GM18502 (cell line): ENCODE results near the gene UBL4A.

Experiments
- ATAC-seq: cut with Tn5 transposase; IDR thresholded peaks from one replicate; pipeline ENCODE4 v1.9.1; 2021; ENCODE audit warnings: mild to moderate bottlenecking; ENCODE audit not compliant: unreplicated experiment, poor library complexity

The UBL4A gene

DNA sequence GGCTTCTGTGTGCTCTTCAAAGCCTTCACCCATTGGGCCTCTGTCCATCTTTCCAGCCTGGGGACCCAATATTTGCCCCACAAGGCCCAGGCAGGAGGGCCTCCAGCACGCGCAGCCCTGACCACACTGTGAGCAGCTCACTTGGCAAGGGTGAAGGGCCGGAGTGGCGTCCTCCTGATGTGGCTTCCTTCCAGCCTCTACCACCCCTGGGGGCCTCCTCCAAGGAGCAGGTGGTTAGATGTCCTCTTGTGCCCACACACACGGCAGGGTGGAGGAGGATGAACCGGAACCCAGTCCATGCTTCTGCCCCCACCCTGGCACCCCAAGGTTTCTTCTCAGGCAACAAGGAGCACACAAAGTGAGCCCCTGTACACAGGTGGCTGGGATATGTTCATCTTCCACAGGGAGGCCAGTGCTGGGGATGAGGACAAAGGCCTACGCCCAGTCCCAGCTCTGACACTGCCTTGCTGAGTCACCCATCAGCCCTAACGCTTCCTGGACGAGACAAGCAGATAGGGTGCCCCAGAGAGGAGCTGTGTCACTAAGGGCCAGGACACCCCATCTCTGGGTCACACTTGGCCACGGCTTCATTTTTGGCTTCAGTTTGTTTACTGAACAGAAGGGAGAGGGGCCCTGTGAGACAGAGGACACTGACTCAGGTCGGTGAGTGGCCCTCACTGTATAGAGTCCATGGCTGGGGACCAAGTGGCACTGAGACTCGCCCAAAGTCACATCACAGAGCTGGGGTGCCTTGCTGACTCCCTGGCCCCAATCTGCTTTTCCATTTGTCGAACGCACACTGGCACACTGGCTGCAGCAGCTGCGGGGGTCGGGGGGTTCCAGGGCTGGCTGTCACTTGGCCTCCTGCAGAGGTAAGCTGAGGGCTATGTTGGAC lies 1.9 kb downstream of the UBL4A start:
- no peak for ATAC-seq

DNA sequence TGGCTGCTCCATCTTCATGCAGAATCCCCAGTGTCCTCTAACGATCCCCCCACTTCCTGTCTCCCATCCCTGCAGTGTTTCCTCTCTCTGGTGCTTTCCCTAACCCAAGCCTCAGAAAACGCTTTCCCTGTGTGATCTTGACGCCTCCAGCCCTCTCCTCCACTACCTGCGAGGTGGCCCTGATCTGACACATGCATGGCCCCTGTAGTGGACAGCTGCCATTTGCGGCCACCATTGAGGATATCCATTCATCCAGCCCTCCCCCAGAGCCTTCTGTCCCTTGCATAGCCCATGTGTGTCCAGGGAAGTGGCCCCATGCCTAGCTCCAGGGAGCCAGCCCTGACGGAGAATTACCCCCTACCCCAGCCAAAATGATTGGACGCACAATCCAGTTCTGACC lies 3.1 kb downstream of the UBL4A start:
- ATAC-seq = no peak

DNA sequence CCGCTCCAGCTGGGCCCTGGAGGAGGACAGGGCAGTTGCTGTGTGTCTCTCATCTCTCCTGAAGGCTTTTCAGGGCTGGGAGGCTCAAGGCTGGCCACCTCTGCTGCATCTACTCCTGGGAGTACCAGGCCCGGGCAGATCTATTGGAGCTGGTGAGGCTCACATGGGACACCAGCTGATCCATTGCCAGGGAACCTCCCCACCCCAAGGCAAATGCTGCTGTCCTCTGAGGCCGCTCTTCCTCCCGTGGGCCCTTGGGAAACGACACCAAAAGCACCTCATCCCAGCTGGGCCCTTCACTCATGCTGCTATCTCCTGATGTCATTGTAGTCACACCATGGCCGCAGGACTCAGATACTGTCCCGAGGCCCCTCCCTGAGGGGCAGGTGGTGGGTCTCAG lies 3.6 kb downstream of the UBL4A start:
- no peak for ATAC-seq

DNA sequence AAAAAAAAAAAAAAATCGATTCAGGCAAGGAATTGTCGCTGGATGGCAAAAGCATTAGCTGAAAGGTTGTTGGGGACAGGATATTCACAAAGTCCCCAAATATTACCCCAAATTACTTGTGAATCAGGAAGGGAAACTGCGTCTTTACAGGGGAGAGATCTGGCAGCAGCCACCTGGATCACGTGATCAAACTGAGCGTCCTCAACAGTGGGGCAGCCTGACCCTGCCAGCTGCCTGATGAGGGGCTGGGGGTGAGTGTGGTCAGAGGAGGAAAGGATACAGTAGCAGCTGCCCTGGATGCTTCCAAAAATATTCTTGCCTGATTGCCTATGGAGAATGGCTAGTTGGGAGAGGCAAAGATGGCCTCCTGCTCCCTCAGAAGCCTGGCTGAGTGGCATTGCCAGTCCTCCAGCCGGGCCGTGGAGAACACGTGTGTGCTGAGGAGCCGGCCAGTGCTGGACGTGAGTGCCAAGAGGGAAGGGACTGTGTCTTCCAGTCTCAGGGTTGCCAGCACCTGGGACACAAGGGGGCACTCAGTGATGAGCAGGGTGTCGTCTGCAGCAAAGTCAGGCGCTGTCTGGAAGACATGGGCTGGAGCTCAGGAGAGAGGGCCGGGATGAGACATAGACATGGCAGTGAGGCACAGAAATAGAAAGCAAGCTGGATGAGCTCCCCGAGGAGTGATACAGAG lies 4.4 kb downstream of the UBL4A start:
- ATAC-seq = no peak

DNA sequence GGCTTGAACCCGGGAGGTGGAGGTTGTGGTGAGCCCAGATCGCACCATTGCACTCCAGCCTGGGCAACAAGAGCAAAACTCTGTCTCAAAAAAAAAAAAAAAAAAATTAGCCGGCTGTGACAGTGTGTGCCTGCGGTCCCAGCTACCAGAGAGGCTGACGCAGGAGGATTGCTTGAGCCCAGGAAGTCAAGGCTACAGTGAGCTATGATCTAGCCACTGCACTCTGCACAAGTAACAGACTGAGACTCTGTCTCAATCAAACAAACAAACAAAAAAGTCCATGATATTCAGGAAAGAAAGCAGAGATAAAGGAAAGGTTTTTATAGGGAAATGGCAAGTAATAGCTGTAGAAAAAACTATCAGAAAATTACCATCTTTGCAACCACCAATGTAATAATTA lies 5.2 kb downstream of the UBL4A start:
- ATAC-seq = no peak

DNA sequence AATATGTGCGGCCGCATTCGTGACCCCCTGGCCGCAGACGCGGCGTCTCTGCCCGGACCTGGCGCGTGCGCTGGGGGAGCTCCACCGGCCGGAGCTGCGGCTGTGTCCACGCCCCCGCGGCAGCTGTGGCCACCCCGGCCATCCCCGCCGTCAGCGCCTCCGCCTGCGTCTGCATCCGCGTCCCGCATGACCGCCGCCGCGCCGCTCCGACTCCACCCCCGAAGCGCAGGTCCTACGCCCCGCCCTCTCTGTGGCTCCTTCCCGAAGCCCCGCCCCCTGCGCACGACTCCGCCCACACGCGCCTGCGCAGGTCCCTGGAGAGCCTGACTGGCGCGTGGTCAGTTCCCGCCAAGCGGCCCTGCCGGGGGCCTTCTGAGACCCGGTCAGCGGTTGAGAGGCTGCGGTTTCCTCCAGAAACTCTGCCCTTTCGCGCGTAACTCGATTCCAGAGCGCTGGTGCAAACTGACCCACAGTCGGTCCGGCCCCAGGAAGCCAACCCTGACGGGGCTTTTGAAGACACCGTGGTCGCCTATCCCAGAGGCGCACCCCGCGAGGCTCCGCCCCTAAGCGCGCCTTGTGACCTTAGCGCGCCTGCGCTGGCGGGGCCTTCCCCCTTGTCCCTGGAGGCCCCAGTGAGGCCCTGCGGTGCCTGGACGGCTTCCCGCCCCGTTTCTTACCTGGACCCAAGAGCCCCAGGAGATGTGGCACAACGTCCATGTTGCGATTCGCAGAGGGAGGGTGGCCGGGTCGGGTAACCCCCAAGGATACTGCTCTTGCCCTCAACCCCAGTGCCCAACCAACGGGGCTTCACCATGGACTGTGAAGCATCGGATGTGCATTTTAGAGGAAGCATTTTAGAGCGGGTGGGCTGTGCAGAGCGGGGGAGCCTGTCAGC lies 7.4 kb downstream of the UBL4A start, which contains the start of gene LAGE3:
Gene LAGE3, minus strand, starts transcription at position 554 of the 895 bp plus-strand sequence. Its CDS starts 366 bp downstream, at position 188.
- ATAC-seq = peak; percentile 80

DNA sequence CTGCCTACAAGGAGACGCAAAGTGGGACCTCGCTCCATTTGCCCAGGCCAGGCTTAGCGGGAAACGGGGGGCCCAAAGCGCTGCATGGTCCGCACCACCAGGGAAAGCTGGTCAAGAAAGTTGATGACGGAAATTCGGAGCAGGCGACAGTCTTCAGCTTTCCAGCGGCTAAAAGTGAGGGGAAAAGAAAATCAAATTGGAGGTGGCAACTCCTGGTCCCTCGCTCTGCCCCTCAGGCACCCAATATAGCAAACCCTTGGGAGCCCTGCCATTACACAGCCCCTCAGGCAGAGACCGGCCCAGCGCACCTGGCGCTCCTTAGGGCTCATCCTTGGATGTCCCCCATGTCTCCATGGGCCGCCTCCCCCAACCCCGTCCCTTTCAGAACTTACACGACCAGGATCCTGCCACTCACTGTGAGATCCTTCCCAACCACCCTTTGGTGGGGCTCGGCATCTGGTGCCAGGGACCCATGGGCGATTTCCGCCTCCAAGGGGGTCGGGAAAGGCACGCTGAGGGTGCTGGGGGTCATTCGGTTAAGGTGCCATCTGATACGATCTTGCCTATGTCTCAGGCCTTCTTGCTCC lies 8.4 kb downstream of the UBL4A start:
- no peak for ATAC-seq

DNA sequence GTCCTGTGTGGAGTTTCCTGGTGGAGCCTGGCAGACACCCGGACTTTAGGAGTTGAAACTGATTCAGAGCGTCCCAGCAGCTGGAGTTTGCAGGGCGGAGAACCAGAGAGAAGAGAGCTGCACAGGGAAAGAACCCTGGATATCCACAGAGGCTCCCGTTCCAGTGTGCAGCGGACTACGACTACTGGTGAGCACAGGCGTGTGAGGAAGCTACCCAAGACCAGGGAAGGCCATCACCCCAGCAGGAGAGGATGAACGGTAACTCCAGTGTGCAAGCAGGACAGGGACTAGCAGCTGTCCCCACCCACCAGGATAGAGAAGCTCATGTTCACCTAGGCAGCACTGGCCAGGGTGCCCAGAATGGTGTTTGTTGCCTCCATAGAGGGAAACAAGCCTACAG lies 9.6 kb downstream of the UBL4A start:
- ATAC-seq = no peak

DNA sequence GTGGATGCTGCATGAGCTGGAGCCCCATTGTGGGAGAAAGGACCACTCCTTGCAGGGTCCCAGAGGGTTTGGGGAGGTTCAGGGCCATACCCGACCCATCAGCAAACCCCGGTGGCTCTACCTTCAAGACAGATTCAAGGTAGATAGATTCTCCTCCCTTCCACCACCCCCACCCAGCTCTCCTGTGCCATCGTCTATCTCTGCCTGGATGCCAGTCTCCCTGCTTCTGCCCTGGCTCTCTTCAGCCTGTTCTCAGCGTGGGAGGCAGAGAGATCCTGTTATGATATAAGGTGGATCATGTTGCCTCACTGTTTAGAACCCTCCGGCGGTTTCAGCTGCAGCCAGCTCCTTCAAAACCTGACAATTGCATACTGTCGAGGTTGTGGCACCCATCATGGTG lies 12.7 kb downstream of the UBL4A start:
- no peak for ATAC-seq

DNA sequence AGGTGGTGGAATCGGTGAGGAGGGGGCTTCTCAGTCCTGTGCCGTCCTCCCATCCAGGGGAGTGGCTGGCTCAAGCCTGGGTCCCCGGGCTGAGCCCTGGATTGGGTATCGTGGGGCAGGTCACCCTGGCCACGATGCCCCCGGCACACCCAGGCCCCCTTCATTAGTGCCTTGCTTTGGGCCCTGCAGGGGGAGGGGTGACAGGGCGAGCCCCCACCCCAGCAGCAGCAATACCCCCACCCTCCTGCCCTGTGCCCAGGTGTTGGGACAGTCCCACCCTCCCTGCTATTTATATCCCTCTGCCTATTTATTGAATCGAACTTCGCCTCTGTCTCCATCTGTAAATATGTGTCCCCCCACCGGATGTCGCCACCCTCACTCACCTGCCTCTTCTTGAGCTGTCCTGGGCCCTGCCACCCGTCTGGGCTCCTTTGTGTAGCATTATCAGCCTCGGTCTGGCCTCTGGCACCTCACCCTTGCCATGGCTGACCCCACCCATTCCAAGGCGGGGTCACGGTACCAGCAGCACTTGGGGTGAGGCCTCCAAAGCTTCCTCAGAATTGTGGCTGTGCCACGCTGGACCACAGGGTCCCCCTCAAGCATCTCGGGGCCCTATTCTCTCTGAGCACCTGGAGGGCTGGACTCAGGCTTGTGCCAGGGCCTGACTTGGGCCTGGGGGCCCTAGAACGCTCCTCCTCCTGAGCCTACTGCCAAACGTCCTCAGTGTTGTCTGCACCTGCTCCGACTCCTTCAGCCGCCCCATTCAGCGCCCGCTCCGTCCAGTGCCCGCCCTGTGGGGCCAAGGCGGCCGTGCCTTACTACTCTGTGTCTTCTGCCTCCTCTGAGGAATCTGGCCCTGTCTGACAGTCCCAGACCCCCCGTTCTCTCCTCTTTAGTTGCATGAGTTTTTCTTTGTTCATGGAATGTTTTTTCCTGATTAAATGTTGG lies 13.5 kb downstream of the UBL4A start:
- ATAC-seq = no peak

DNA sequence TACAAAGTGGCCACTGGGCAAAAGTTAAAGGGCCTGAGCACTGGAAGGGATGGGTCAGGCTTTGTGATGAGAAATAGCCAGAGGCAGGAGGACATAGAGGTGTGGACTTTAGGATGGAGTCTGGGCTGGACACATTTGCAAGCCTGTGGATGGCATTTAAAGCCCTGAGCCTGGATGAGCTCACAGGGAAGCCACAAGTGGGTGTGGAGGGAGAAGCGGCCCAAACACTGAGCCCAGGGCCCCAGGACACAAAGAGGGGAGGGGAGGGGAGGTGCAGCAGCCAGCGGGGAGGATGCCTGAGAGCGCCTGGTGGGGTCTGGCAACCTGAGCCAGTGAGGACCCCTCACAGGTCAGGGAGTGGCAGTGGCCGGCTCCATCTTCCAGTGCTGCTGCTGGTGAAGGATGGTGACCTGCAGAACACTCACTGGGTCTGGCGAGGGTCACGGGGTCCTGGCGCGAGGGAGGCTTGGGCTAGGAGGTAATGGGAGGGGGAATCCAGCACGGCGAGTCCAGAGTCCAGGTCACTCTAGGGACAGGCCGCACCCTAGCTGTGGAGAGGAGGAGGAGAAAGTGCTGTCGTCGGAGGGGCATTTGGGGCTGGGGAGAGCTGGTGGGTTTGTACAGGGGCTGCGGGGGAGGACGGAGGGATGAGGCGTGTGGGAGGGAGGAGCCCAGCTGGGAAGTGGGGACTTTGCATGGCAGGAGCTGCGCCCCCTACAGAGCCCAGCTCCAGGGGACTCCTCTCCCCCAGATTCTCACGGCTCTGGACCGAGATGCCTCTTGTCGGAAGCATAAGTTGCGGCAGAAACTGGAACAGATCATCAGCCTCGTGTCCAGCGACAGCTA lies 14.4 kb downstream of the UBL4A start:
- ATAC-seq = no peak

DNA sequence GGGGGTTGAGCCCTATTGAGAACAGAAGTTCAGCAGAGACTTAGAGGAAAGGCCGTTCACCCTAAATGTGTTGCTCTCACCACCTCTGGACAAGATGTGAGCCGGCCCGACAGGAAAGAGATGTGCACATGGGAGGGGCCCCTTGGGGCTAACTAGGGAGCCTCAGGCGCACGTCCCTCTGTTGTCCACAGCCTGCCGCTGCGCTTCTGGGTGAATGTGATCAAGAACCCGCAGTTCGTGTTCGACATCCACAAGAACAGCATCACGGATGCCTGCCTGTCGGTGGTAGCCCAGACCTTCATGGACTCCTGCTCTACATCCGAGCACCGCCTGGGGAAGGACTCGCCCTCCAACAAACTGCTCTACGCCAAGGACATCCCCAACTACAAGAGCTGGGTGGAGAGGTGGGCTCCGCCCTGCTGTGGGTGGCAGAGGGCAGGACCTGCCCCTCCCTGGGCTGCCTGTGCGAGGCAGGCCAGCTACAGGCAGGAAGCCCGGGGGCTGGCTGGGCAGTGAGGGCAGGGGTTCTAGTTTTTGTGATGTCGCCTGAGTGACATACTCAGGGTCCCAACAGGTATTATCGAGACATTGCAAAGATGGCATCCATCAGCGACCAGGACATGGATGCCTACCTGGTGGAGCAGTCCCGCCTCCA lies 15.4 kb downstream of the UBL4A start:
- ATAC-seq = no peak

DNA sequence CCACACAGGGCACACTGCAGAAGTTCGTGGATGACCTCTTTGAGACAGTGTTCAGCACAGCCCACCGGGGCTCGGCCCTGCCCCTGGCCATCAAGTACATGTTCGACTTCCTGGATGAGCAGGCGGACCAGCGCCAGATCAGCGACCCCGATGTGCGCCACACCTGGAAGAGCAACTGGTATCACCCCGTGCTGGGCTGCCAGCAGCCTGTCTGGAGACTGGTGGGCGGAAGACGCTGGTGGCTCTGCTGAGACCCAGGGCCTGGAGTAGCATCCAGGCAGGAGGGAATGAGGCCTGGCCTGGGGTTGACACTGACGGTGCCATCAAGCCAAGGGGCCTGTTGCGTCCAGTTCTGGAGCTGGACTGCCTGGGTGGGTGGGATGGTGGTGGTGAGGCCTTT lies 16.0 kb downstream of the UBL4A start:
- ATAC-seq = no peak

DNA sequence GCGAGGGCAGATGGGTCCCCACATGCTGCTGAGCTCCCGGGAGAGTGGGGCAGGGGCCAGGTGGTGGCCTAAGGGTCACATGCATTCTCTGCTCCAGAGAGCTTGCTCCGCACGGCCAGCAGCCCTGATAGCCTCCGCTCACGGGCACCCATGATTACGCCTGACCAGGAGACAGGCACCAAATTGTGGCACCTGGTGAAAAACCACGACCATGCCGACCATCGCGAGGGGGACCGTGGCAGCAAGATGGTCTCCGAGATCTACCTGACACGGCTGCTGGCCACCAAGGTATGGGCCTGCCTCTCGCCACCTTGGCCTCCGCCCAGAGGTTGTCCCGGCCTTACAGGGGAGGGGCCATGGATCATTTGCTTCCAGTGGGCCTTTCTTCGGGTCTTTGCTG lies 16.5 kb downstream of the UBL4A start:
- ATAC-seq = no peak

DNA sequence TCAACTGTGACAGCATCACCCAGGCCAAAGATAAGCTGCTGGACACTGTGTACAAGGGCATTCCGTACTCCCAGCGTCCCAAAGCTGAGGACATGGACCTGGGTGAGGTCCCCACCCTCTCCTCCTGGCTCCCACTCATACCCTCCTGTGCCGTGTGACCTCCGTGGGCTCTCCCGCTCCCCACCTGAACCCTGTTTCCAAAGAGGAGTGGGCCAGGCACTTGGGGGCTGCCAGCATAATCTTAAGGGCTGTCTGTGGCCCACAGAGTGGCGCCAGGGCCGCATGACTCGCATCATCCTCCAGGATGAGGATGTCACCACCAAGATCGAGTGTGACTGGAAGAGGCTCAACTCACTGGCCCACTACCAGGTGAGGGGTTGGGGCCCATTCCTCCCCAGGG lies 17.3 kb downstream of the UBL4A start:
- ATAC-seq = no peak

DNA sequence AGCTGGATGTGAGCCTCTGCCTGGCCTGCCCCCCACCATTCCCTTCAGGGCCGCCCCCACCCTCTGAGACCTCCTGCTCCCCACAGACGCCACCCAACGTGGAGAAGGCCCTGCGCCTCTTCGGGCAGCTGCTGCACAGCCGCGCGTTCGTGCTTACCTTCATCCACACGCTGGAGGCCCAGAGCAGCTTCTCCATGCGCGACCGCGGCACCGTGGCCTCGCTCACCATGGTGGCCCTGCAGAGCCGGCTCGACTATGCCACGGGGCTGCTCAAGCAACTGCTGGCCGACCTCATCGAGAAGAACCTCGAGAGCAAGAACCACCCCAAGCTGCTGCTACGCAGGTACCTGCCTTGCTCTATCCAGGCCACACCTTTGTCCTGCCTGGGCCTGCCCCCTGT lies 18.2 kb downstream of the UBL4A start:
- ATAC-seq = no peak

DNA sequence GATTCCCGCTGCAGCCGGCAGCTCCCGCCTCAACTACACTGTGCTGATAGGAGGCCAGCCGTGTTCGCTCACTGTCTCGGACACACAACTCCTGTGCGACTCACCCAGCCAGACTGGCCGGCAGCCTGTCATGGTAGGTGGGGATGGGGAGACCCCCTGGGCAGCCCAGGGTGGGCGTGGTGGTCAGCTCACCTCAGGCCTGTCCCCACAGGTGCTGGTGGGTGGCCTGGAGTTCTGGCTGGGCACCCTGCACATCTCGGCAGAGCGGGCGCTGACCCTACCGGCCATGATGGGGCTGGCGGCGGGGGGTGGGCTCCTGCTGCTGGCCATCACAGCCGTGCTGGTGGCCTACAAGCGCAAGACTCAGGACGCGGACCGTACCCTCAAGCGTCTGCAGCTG lies 18.9 kb downstream of the UBL4A start:
- ATAC-seq = no peak

DNA sequence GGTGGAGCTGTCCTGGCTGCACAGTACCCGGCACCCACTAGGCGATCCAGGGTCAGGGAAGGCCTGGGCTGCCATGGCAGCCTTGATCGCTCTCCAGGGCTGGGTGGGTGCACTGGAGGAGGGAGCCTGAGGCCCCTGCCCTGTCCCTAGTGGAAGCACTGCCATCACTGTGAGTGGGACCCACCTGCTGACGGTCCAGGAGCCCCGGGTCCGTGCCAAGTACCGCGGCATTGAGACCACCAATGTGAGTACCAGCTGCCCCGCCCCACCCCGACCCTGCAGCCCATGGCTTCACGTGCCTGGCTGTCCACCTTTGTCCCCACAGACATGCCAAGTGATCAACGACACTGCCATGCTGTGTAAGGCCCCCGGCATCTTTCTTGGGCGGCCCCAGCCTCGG lies 19.5 kb downstream of the UBL4A start:
- no peak for ATAC-seq
